GM21526 (cell line): ENCODE measurements around the gene CACNA1D.

Experiments used
- ATAC-seq: cut with Tn5 transposase; IDR thresholded peaks from one replicate; pipeline ENCODE4 v1.9.1; 2021; ENCODE audit warnings: moderate library complexity; ENCODE audit not compliant: unreplicated experiment, low FRiP score

CACNA1D gene

DNA sequence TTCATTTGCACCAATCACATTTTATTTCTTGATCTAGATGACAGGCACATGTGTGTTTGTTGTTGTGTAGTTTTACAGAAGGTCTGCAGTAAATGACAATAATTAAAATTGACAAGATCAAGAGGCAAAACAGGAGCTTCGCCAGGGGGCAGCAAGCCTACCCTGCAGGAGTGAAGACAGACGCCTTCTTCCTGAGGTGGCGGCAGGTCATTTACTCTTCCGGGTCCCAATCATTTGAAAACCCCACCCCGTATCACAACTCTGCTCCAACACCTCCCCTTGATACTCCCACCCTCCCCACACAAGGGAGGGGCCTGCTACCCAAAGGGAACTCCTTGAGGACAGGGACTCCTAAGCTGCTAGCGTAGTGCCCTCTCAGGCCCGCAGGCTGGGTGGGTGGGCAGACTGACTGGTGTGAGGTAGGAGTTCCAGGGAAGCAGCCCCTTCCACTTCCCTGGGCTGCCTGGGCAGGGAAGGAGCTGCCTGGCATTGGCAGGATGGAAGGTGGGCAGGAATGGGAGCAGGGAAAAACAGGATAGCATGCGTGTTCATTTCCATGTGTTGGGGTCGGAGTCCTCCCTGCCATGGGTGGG, 338.7 kb downstream of the CACNA1D start:
- no peak for ATAC-seq

DNA sequence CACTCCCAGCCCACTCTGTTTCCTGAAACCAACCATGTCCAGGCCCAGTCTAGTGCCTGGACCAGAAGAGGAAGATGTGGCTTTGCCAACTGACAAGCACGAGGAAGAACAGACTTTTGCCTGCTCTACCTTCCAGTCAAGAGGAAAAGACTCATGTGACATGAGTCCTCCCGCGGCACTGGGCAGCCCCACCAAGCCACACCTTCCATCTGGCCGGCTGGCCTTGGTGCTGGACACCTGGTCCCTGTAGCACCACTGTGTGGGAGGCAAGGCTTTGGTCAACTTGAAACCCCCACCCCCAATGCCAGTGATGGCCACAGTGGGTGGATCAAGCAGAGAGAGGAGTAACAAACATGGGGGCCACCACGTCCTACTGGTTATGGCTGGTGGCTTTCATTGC, 339.3 kb downstream of the CACNA1D start:
- ATAC-seq: no peak

DNA sequence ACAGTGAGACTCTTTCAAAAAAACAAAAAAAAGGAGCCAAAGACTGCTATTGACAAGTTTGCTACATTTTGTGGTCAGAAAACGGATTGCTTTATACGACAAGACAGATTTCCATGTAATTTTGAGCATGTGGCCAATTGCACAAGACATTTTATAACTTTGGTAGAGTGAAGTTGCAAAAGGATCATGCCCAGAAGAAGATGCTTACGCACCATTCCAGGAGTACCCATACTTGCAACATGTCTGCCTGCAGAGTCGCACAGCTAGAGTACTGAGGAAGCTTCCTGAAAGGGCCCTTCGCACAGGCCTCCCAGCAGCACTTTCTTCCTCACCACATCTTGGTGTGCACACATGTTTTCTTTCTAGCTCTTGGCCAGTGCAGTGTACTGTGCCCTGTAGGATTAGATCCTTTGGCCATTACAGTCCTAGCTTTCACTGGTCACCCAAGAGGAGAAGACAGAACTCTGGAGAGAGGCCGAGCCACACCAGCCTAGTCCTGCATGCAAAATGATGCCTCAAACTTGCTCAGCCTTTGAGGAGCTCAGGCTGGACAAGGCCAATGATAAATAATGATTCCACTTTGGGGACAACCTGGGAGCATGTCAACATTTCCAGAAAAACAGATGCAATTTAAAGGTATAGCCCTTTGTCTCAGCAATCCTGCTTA, 340.2 kb downstream of the CACNA1D start:
- no peak for ATAC-seq

DNA sequence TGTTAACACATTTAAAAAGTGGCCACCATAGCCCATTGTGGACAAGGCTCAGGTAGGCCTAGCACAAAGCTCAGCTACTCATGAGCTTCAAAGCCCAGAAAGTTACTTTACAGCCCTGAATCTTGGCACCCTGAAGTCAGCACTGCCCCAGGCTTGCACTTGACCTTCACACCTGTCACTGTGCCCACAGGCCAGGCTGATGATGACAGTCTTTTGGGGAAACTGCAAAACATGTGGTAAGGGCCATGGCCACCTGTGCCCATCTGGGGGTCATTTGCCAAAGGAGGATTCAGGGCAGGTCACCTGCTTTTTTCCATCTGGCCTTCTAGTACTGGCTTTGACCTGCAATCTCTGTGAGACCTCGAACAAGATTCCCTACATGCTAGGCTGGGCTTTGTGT, 340.8 kb downstream of the CACNA1D start:
- no peak for ATAC-seq

DNA sequence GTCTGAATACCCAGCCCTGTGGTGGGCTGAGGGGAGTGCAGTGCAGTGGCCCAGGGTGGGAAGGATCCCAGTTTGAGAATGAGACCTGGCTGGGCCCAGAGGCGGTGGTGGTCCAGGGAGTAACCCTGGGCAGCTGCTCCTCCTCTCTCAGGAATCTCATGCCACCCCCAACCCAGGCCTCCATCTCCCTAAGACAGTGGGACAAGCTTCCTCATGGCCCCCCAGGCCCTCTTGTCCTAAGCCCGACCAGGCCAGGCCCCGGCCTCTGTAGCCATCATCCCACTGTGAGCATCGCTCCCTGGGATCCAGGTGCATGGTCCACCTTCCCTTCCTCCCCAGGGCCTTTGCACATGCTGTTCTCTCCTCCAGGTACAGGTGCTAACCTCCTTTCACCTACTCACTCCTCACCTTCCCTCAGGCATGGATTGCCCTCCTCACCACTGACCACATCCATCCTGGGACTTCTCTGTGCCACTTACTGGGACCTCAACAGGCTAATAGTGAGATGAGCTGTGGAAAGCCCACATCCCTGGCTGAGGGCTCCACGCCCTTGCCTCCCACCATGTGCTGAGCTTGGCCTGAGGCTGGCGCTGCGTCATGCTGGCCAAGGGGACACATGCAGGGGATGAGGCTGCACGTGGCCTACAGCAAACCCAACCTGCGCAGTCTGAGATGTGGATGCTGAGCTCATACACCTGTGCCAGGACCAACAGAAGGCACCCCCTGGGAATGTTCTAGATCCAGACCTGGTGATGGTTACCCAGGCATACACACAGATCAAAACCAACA, 341.9 kb downstream of the CACNA1D start:
- no peak for ATAC-seq

DNA sequence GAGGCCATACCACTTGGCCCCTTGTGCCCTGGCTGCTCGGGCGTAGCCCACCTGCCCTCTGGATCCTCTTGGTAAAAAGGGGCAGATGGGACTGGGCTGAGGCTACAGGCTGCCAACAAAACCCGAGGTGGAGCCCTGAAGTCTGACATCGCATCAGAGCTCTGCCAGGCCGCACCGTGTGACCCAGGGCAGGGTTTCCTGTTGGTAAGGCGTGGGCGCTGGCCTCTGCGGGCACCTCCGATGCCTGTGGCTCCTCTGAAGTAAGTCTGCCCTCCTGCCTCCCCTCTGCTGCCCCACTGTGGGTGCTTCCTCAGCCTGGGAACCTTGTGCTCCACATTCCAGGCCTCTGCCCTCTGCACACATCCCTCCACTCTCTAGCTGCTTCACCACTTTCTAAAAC, 342.9 kb downstream of the CACNA1D start:
- no peak for ATAC-seq

DNA sequence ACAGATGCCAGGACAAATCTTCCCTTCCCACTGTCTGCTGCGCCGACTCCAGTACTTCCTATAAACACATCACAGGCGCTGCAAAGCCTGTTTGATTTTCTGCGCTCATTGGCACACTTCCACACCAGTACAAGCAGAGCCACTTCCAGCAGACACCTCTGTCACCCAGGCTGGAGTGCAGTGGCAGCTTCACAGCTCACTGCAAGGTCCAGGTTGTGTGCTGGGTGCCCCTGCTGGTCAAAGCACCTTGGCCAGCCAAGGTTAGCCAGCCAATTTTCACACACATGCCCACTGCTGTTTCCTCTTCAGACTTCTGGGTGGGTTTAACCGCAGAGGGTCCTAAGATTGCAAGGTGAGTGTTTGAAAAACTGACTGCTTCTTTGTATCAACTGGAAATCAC, 346.9 kb downstream of the CACNA1D start:
- no peak for ATAC-seq

DNA sequence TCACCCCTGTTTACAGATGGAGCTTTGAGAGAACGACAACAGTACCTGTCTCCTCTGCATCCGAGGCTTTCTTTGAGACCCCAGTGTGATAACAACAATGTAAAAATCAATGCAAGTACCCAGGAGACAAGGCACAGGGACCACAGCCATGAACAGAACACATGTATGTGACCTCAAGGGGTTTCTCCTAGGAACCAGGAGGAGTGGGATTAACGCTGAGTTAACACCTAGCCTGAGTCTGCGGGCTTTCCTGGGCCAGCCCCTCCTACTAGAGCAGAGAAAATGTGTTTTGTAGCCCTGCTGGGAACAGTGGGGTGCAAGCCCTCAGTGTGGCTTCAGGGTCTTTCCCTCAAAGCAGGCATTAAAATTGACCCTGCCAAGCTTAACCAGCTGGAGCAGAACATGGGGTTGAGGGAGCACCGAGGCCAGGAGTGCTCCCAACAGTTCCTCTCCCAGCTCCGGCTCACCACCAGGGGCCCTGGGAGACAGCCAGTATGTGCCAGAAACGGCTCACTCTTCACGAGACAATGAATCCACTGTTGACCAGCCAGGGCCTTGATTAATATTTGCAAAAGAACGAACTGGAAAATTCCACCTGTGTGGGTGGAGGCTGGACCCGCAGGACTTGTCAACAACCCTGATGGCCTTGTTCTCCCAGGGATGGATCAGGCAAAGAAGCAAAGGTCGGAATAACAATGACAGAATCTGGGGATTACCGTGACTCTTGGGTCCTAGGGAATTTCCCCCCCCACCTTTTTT, 348.2 kb downstream of the CACNA1D start:
- no peak for ATAC-seq

DNA sequence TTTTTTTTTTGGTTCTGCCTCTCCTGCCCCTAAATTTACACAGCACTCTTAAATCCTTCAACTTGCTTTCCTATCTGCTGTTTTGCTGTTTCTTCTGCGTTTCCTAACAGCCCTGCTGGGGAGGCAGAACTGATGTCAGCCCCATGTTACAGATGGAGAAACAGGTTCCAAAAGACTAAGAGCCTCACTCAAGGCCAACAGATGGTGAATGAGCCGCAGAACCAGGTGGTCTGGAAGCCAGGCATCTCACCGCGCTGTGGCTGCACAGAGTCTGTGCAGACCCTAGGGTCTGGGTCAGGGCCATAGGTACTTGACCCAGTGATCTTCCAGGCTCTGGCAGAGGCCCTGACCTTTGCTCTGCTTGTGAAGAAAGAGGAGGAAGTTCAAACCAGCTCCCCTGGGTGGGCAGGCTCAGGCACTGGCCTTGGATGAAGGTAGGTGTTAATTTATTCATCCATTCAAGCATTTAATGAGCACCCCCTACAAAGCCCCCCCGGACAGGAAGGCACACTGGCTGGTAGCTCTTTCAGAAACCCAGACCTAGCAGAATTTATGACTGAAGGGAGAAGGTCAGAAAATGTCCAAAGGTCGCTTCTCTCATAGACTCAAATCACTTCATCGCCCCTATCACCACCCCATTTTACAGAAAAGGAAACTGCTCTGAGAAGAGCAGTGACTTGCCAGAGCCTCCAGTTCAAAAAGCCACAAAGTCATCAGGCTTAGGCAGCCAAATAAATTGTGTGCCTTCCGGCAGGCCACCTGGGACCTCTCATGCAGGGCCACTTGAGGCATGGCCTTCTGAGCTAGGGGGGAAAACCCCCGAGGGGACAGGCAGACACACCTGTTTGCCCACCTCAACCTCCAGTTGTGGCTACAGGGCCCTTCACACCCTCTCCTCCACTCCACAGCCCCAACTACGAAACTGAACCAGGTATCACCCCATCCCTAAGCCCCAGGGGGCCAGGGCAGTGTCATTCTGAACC, 349.1 kb downstream of the CACNA1D start:
- no peak for ATAC-seq

DNA sequence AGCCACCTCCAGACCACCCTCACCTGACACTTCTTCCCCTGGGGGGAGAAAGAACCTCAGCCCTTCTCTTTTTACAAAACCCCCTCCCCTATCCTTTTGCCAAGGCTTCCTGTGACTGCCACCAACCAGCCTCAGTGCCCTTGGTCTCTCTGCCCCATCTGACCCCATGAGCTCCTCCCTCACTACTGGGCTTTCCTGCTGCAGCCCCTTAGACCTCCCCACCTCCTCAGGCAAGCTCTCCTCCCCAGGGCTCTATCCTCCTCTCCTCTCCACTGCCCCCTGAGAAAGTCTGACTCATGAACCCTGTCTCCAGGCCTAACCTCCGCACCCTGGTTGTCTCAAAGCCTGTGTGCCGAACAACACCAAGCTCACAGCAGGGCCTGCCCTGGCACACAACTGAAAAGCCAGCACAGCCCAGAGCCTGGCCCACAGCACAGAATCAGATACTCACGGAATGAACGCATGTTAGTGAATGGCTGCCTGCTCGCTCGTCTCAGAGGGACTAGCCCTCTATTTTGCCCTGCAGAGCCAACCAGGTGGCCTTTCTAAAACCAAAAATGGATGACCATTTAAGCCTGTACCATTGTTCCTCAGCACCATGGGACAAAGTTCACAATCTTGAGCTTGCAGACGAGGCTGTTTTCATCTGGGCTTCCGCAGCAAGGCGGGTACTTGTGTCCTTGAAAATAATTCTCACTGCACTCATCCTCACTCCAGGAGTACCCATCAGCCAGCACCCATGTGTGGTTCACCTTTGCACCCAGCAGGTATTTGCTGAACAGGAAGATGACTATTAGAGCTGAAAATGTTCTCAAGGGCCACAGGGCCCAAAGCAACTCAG, 350.1 kb downstream of the CACNA1D start:
- ATAC-seq: no peak

DNA sequence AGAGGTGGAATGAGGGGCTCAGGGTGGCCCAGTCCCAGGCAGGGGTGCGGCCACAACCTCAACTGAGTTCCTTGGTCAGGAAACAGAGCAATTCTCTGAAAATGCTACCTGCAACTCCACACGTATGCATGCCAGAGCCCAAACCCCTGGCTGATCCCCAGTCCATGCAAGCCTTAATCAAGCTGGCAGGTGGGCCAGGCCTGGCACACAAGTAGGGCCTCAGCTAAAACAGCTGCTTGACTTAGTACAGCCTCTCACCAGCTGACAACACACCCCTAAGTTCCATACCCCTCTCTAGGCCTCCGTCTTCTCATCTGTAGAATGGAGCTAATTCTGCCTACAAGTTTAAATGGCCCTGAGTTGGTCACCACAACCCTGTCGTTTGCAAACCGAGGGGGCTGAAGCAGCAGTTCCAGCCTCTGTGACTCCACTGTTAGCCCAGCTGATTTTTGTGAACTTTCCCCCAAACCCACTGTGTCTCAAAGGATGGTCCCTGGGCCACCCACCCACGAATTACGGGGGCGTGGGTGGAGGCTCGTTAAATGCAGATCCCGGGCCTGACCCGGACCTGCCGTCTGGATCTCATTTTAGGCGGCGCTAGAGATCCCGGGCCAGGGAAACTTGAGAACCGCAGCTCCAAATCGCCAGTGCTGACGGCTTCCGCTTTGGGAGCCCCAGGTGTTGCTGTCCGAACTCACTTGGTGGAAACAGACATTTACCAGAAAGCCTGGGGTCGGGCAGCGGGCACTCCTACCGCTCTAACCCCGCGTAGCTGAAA, 350.9 kb downstream of the CACNA1D start:
- peak; percentile 17 for ATAC-seq

DNA sequence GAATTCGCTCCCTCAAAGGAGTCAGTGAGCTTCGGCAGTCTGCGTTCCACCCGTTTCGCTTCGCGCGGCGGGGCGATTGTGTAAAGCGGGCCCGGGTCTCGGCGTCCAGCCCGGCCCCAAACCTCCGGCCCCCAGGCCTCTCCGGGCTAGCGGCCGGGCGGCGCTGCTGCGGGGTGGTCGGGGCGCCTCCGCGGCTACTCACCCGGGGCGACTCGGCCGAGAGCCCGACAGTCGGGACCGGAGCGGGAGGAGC, 351.4 kb downstream of the CACNA1D start:
- ATAC-seq: no peak

DNA sequence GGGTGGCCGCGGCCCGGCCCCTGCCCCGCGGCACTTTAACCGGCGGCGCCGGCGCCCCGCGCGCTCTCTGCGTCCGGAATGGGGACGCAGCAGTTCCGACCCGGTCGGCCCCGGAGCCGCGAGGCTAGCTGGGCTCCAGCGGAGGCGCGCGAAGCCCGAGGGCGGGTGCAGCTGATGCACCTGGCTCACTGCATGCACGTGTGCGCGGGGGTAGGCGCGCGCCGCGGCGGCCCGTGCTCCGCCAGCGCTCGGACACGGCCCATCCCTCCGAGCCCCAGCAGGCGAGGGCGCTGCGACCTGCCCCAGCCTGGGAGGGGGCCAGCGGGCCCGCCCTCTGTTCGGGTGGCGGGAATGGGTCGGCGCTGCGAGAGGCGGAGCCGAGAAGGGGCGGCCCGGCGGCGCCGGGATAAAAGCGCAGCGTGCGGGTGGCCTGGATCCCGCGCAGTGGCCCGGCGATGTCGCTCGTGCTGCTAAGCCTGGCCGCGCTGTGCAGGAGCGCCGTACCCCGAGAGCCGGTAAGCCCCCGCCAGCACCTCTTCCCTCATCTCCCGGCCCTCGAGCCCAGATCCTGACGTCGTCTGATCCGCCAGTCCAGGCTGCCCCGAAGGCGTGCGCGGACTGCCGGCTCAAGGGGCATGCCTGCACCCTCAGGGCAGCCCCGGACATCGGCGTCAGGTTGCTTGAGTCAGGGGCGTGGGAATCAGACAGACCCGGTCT, 351.9 kb downstream of the CACNA1D start, which contains the start of the genes CHDH and IL17RB:
TSS of gene CHDH (minus strand) at position 286 of the 717 bp plus-strand sequence. CDS start 22,411 bp downstream, outside the sequence.
TSS of gene IL17RB (plus strand) at position 435 of the 717 bp plus-strand sequence. CDS start at position 456, 21 bp downstream.
- peak; percentile 68 for ATAC-seq

DNA sequence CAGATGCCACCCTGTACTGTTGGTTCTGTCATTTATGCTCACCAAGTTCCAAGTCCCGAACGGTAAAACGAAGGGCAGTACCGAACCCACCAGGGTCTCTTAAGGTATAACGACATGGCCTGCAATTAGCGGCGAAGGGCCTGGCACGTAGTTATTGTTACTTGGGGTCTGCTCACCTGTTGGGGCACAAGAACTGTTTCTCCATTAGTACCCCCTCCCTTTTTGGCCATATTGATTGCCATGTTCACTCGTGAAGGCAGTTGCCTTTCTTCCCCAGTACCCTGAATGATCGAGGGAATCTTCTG, 352.4 kb downstream of the CACNA1D start:
- ATAC-seq: no peak

DNA sequence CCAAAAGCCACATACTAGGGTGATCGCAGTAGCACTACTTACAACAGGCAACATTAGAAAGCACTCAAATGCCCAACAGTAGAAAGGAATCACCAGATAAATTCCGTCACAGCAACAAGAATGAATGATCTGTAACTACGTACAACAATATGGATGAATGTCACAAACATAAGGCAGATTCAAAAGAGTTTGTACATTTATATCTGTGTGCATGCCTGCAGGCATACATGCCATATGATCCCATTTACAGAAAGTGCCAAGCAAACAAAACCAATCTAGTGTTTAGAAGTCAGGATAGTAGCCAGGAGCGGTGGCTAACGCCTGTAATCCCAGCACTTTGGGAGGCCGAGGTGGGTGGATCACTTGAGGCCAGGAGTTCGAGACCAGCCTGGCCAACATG, 355.5 kb downstream of the CACNA1D start:
- no peak for ATAC-seq

DNA sequence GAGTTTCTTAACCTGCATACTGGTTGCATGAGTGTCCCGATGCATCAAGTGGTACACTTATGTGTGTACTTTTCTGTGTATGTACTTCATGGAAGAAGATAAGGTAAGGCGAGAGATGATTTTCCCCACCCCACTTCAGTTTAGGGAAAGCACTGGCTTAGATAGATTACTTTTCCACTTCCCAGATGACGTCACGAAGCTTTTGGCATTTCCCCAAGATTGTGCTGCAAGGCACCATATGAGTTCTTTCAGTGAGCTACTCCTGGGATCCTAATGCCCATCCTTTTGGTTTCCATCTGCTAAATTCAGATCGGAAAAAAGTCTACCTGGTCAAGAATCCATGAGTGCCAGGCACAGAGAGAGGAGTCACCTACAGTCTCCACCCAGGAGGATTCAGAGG, 356.5 kb downstream of the CACNA1D start:
- ATAC-seq: no peak

DNA sequence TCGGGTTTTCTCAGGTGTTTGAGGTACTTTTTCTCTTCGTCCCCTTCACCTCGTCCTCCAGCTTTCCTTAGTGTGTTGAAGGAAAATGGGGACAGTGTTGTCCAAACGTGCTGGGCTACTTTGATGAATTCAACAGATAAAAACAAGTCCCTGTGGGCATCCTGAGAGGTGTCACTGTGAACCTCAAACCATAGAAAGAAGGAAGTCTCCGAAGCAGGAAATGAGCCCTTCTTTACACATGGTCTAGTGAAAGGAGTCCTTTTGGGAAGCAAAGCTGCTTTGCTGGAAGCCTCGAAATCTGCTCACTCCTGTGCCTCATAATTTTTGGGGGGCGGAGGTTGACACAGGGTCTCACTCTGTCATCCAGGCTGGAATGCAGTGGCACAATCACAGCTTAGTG, 362.6 kb downstream of the CACNA1D start:
- ATAC-seq: no peak
